NCI-H446 treated with DMSO at 0.1 percent for 48 hours (cell line): ENCODE results near the gene C3orf20.

Source experiments
- DNase-seq: peaks from one replicate; lab custom pipeline; 2025; lab: John Stamatoyannopoulos, UW

C3orf20 gene

GRCh38 chr3:14674841-14675240 is at the start of gene C3orf20:
TSS of gene C3orf20 (plus strand) at chr3:14675141. CDS start at chr3:14682714, 7,573 bp downstream.
- DNase-seq: no peak

DNA sequence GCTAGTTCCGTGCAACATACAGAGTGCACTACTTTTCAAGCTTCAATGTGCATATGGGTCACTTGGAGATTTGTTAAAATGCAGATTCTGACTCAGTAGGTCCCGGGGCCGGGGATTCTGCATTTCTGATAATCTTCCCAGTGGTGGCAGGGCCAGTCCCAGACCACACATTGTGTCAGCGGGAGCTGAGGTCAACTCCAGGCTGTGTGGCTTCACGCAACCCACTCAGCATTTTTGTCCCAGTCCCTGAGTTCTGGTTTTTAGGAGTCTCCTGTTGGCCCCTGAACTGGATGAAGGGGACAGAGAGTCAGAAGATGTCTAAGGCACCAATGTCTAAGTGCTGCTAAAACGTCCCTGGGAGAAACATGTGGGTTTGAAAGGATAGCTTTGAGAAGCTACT is 49.5 kb upstream of the C3orf20 start:
- DNase-seq: no peak

DNA sequence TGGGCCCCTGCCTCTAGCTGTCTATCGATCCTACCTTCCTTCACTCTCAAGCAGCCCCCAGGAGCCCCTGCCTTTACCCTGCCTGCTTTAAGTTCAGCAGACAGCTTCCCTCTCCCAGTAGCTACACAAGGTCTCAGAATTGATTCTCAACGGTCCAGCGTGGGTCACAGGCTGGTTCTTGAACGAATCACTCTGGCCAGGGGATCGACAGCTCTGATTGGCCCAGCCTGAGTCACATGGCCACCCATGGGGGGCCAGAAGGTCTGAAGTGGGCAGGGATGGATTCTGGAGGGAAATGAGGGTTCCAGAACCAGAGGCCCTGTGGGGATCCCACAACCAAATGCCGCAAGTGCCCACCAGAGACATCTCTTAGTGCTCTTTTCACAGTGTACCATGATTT is 47.1 kb upstream of the C3orf20 start:
- no peak for DNase-seq

DNA sequence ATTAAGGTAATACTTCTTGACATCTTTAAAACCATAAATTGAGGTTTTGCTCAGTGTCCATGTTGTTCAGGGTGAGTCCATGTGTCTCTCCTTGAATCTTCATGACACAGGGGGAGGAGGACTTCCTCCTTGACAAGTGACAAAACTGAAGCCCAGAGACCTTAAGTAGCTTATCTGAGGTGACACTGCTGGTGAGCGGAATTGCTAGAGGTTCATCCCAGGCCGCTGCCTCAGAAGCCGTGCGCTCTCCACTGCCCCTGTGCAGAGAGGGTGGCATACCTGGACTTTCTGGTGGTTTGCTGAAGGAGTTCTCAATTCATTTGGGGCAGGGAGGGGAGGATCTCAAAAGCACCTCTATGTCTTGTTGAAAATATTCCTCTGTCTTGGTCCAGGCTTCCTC is 46.5 kb upstream of the C3orf20 start:
- no peak for DNase-seq

GRCh38 chr3:14630404-14631100 is 44.4 kb upstream of the C3orf20 start:
- DNase-seq: no peak

DNA sequence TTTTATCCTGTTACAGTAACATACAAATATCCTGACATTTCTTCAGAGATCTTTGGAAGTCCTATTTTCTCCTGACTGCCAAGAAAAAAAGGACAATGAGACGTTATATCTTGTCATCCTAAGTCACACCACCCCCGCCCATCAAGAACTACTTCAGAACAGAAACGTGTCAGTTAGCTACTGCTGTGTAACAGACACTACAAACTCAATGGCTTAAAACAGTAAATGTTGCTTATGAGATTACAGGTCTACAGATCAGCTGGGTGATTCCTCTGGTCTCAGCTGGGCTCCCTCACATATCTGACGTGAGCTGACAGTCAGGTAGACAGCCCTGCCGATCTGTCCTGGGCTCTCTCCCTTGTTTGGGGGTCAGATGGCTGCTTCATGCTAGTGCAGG is 43.8 kb upstream of the C3orf20 start:
- no peak for DNase-seq

GRCh38 chr3:14631687-14632441 is 43.1 kb upstream of the C3orf20 start:
- DNase-seq: no peak

DNA sequence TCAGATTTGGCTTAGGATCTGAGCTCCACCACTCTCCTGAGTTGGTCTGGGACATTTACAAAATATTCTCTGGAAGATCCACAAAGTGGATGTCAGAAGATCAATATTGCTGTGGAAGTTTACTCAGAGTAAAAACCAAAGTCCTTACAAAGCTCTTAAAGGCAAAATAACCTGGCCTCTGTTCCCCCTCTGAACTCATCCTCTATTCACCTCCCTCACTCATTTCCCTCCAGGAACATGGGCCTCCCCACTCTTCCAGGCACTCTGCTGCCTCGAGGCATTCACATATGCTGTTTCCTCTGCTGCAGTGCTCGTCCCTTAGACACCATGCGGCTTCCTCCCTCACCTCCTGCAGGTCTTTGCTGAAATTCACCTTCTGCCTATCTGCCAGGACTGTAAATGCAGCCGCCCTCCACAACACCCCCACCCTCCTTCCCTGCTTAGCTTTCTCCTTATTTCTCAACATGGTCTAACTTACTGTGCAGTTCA is 42.5 kb upstream of the C3orf20 start:
- no peak for DNase-seq

- DNase-seq: no peak
These were observed 41.5 kb upstream of the C3orf20 start for GRCh38 chr3:14633417-14633816.

DNA sequence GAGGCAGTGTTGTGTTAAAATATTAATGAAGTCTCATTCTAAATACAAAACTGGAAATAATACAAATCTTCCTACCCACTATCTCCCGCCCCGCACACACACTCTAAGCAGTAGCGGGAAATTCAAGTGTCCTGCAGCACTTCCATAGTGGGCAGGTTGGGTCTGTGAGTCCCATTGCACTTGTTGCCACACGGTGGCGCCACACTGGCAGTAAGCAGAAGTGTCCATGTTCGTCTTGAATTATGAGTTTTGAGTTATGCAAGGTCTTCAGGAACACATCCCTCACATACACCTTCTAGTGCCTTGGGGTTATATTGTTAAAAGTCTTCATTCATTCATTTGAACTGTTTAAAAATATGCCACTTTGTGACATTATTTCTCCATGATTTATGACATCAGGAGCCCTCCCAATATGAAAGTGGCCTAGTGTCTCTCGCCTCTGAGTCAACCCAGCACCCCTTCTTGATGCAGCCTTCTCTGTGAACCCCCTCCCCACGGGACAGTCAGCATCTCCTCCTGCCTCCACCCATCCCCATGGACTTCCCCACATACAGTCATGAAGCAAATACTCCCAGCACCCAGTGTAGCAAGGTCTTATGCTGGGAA is 41.0 kb upstream of the C3orf20 start:
- DNase-seq: no peak

GRCh38 chr3:14634763-14635400 is 40.1 kb upstream of the C3orf20 start:
- DNase-seq: no peak

GRCh38 chr3:14636496-14637087 is 38.3 kb upstream of the C3orf20 start:
- DNase-seq: no peak

GRCh38 chr3:14640157-14640562 is 34.8 kb upstream of the C3orf20 start:
- no peak for DNase-seq

GRCh38 chr3:14640734-14641133 is 34.2 kb upstream of the C3orf20 start:
- DNase-seq: no peak

- DNase-seq: no peak
These were observed 33.6 kb upstream of the C3orf20 start for GRCh38 chr3:14641346-14641745.

DNA sequence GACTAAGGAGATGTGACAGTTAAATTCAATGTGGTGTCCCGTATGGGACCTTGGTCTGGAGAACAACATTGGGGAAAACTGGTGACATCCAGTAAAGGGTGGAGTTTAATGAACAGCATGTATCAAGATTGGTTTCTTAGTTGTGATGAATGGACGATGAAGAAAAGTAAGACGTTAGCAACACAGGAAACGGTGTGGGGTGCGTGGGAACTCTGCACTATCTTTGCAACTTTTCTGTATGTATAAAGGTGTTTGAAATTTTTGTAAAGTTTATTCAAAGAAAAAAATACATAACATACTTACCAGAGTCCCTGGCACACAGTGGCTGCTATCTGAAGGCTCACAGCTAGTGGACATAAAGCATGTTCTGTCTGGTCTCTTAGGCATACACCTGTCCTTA is 29.5 kb upstream of the C3orf20 start:
- no peak for DNase-seq

GRCh38 chr3:14646131-14646573 is 28.8 kb upstream of the C3orf20 start:
- no peak for DNase-seq

DNA sequence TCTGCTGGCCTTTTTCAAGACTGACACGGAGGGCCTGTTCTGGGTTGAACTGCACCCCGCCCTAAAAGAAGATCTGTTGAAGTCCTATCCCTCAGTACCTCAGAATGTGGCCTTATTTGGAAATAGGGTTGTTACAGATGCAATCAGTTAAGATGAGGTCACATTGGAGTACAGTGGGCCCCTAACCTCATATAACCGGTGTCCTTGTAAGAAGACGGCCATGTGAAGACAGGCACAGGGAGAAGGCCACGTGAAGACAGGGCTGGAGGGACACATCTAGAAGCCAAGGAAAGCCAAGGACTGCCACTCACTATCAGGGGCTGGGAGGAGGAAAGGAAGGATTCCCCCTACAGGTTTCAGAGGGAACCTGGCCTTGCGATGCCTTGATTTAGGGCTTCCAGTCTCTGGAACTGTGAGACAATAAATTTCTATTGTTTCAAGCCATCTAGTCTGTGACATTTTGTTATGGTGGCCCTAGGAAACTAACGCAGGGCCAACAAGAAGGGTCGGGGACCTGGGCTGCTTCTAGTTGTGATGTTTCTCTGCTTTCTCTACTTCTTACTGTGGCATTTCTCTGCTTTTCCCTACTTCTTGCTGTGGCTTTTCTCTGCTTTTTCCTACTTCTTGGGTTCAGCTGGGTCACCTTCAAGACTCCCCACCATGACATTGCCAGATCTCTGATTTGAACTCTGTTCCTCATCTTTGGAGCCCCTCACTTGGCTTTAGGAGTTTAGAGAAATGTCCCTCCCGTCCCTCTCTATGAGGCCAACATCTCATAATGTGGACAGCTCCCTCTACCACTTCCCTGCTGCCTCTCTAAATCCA is 28.1 kb upstream of the C3orf20 start:
- DNase-seq: no peak

GRCh38 chr3:14647976-14648955 is 26.7 kb upstream of the C3orf20 start:
- no peak for DNase-seq

DNA sequence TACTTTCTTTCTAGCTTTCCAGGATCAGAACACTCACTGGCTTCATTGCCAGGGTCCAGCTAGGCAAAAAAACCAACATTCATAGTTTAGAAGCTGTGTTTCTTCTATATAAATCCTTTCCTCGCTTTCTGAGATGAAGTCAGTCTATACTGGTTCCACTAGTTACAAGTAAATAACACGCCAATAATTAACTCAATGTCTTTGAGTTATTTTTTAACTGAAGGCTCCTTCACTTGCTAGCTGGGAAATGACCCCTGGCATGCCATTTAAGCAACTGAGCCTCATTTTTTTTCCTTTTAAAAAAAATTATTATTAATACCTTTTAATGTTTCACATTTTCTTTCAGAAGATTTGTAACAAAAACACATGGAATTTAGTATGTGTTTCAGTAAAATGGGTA is 25.5 kb upstream of the C3orf20 start:
- no peak for DNase-seq
